ENCODE measurements around the gene GAB1. TPM values are rescaled to one million over a fixed set of nuclear protein-coding genes. Genes with fewer than 3 reads are reported as not detected.

The GAB1 gene
- total RNA-seq, 2 donors from 2014 or later = 48.3 to 77.3 TPM

DNA sequence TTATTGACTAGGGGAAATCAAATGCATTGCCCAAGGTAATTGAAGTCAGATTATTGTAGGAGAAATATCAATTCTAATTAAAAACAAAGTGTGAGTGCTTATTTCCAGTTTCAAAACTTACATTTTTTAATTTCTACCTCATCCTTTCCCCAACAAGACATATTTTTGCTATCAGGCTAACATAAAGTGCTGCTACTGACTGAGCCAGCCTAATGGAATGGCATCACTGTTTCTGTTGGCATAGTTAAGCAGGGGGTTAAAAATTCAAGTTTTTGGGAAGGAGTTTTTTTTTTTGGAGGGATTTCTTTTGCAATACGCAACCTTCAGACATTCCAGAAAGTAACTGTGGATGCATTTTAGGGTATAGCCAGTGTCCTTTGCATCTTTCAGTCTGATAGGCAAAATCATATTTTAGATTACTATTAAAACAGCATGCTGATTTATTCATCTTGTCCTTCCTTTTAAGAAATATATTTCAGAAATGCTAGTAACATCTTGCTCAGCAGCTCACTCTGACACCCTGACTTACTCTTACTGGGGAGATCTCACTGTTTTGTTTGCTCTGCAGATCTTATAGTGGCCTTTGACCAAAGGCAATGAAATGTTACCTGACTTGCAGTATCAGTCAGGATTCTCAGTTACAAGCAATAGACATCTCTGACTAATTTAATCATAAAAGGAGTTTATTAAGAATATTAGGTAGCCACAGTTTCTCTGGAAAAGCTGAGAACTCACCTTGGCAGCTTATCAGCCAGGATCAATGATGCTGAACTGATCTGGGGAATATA, 24.4 kb downstream of the GAB1 start:
- Histone ChIP-seq H3K4me1 (ENCODE audit: control insufficient read depth in 1 of 2, low read depth in 2 of 2) (peaks cover 62 to 81% of the 10 kb centered on the region in 2 donors), H3K36me3 (no peaks in the 10 kb centered on the region), H3K9me3 (no peaks in the 10 kb centered on the region), H3K27ac (peak overlapping the region; percentile 77 to 78), H3K27me3 (replicated peaks; ENCODE audit: insufficient read depth) (no peaks in the 10 kb centered on the region), H3K4me3 (peak overlapping the region; percentile 42)
- TF ChIP-seq, protein P1, sequence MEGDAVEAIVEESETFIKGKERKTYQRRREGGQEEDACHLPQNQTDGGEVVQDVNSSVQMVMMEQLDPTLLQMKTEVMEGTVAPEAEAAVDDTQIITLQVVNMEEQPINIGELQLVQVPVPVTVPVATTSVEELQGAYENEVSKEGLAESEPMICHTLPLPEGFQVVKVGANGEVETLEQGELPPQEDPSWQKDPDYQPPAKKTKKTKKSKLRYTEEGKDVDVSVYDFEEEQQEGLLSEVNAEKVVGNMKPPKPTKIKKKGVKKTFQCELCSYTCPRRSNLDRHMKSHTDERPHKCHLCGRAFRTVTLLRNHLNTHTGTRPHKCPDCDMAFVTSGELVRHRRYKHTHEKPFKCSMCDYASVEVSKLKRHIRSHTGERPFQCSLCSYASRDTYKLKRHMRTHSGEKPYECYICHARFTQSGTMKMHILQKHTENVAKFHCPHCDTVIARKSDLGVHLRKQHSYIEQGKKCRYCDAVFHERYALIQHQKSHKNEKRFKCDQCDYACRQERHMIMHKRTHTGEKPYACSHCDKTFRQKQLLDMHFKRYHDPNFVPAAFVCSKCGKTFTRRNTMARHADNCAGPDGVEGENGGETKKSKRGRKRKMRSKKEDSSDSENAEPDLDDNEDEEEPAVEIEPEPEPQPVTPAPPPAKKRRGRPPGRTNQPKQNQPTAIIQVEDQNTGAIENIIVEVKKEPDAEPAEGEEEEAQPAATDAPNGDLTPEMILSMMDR (IDR thresholded peaks at IDR 0.05) = no peak
- ATAC-seq (ENCODE audit: insufficient number of reproducible peaks, low FRiP score, low read depth) = no peak
- no peak for DNase-seq (ENCODE audit: low spot score)

DNA sequence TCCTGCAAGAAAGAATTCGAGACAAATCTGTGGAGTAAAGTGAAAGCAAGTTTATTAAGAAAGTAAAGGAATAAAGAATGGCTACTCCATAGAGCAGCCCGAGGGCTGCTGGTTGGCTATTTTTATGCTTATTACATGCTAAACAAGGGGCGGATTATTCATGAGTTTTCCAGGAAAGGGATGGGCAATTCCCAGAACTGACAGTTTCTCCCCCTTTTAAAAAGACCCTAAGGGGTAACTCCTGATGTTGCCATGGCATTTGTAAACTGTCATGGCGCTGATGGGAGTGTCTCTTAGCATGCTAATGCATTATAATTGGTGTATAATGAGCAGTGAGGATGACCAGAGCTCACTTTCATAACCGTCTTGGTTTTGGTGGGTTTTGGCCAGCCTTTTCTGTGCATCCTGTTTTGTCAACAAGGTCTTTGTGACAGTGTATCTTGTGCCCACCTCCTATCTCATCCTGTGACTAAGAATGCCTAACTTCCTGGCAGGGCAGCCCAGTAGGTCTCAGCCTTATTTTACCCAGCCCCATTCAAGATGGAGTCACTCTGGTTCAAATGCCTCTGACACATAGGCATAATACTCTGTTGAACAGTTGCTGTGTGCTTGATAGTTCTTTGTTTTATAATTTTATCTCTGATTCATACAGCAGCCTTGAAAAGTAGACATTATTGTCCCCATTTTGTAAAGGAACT, 25.8 kb downstream of the GAB1 start:
- ATAC-seq (ENCODE audit: insufficient number of reproducible peaks, low FRiP score, low read depth) (no peak), DNase-seq (ENCODE audit: low spot score) (no peak)
- TF ChIP-seq, protein P1 (IDR thresholded peaks at IDR 0.05) = no peak
- peaks cover 49 to 69% of the 10 kb centered on the region in 2 donors for H3K4me1 ChIP-seq (ENCODE audit: control insufficient read depth in 1 of 2, low read depth in 2 of 2)
- H3K27me3 ChIP-seq (replicated peaks; ENCODE audit: insufficient read depth) = no peaks in the 10 kb centered on the region
- no peak overlapping the region for H3K4me3 ChIP-seq
- peak overlapping the region; percentile 77 to 78 for H3K27ac ChIP-seq
- no peaks in the 10 kb centered on the region for H3K9me3 ChIP-seq
- no peaks in the 10 kb centered on the region for H3K36me3 ChIP-seq

DNA sequence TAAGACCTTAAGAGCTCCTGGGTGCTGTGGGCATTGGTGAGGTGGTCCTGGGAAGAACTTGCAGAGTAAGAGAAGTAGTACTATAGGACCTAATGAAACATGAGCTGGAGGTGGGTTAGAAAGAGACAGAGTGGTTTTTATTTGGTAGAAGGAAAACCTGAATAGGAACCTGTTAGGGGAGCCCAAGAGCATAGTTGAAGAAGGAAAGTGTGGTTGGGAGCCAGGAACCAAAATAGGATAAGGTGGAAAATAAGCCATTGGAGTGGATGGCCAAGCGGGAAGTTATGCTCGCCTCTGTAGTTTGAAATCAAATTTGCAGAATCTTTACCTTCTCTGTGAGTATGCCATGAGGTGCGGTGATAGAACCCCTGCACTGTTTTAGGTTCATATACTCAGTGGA, 26.7 kb downstream of the GAB1 start:
- no peaks in the 10 kb centered on the region for H3K9me3 ChIP-seq
- no peaks in the 10 kb centered on the region for H3K36me3 ChIP-seq
- TF ChIP-seq, protein P1 (IDR thresholded peaks at IDR 0.05) = no peak
- H3K27me3 ChIP-seq (replicated peaks; ENCODE audit: insufficient read depth) = no peaks in the 10 kb centered on the region
- H3K4me1 ChIP-seq (ENCODE audit: control insufficient read depth in 1 of 2, low read depth in 2 of 2) = peaks cover 42 to 66% of the 10 kb centered on the region in 2 donors
- DNase-seq (ENCODE audit: low spot score) = no peak
- peak overlapping the region; percentile 77 to 78 for H3K27ac ChIP-seq
- no peak overlapping the region for H3K4me3 ChIP-seq
- no peak for ATAC-seq (ENCODE audit: insufficient number of reproducible peaks, low FRiP score, low read depth)

DNA sequence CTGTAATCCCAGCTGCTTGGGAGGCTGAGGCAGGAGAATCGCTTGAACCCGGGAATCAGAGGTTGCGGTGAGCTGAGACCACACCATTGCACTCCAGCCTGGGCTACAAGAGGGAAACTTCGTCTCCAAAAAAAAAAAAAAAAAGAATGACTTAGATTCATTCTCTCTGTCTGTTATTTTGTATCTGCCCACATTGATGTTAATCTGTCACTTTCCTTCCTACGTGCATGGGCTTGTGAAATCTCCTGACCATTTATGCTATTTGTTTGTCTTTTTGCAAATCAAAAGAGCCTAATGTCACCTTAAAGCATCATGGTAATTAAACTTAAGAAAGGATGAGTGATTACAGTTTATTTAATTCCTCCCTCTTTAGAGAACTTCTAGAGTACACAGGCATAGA, 27.4 kb downstream of the GAB1 start:
- Histone ChIP-seq H3K36me3 (no peaks in the 10 kb centered on the region), H3K4me3 (no peak overlapping the region), H3K9me3 (no peaks in the 10 kb centered on the region), H3K4me1 (ENCODE audit: control insufficient read depth in 1 of 2, low read depth in 2 of 2) (peaks cover 37 to 63% of the 10 kb centered on the region in 2 donors), H3K27me3 (replicated peaks; ENCODE audit: insufficient read depth) (no peaks in the 10 kb centered on the region), H3K27ac (peak overlapping the region; percentile 77 to 78)
- ATAC-seq (ENCODE audit: insufficient number of reproducible peaks, low FRiP score, low read depth) (no peak), DNase-seq (ENCODE audit: low spot score) (no peak)
- TF ChIP-seq, protein P1 (IDR thresholded peaks at IDR 0.05) = no peak

DNA sequence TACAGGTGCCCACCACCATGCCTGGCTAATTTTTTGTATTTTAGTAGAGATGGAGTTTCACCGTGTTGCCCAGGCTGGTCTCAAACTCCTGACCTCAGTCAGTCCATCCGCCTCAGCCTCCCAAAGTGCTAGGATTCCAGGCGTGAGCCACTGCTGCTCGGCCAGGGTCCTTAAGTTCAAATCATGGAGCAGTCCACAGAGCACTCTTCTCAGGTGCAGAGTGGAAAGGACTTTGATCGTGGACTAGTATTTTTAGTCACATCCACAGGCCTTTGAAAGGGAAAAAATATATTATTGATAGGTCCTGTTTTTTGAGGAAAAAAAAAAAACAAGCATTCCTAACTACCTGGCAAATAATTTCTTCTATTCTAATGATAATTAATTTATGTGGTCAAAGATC, 31.2 kb downstream of the GAB1 start:
- H3K4me1 ChIP-seq (ENCODE audit: control insufficient read depth in 1 of 2, low read depth in 2 of 2) = peaks cover 12 to 57% of the 10 kb centered on the region in 2 donors
- TF ChIP-seq, protein P1 (IDR thresholded peaks at IDR 0.05) = no peak
- ATAC-seq (ENCODE audit: insufficient number of reproducible peaks, low FRiP score, low read depth) (no peak), DNase-seq (ENCODE audit: low spot score) (no peak)
- no peak overlapping the region for H3K4me3 ChIP-seq
- no peaks in the 10 kb centered on the region for H3K9me3 ChIP-seq
- no peaks in the 10 kb centered on the region for H3K27me3 ChIP-seq (replicated peaks; ENCODE audit: insufficient read depth)
- H3K27ac ChIP-seq = no peak overlapping the region
- H3K36me3 ChIP-seq = no peaks in the 10 kb centered on the region
